Central memory CD8-positive, alpha-beta T cell (primary cell): ENCODE results near the gene IQGAP2.

Experiments used
- ATAC-seq: fragments of 150-1000 bp; cut with Tn5 transposase; replicated peaks from 2 replicates; pipeline ENCODE4 v1.10.0; 2022; ENCODE audit warnings: mild to moderate bottlenecking, moderate FRiP score, moderate number of reproducible peaks; ENCODE audit not compliant: poor library complexity, severe bottlenecking; ENCODE audit errors: extremely low read depth
- DNase-seq, 2 donors: peaks; one replicate each; pipeline ENCODE4 v3.0.0; 2021; ENCODE audit warnings: low spot score in 2 of 2
- H3K27ac Mint-ChIP-seq: one replicate; pipeline ENCODE4 v1.8.0; 2022; ENCODE audit warnings: low read depth, mild to moderate bottlenecking, moderate library complexity, mixed read lengths
- H3K27me3 Mint-ChIP-seq: one replicate; pipeline ENCODE4 v1.8.0; 2022; ENCODE audit warnings: mixed read lengths
- H3K36me3 Mint-ChIP-seq: one replicate; pipeline ENCODE4 v1.8.0; 2022; ENCODE audit warnings: mild to moderate bottlenecking, moderate library complexity, mixed read lengths; ENCODE audit not compliant: insufficient read depth
- H3K4me1 Mint-ChIP-seq: one replicate; pipeline ENCODE4 v1.8.0; 2022; ENCODE audit warnings: mixed read lengths
- H3K4me3 Mint-ChIP-seq: one replicate; pipeline ENCODE4 v1.8.0; 2022; ENCODE audit warnings: mild to moderate bottlenecking, moderate library complexity, mixed read lengths
- H3K9me3 Mint-ChIP-seq: one replicate; pipeline ENCODE4 v1.8.0; 2022; ENCODE audit warnings: mixed read lengths

IQGAP2 gene

GRCh38 chr5:76688212-76688611, 285.1 kb downstream of the IQGAP2 start:
- Mint-ChIP-seq H3K27ac (no peak overlapping the region), H3K36me3 (peaks cover 55% of the 10 kb centered on the region), H3K9me3 (no peaks in the 10 kb centered on the region), H3K4me1 (peaks cover 14% of the 10 kb centered on the region), H3K27me3 (no peaks in the 10 kb centered on the region), H3K4me3 (no peak overlapping the region)
- ATAC-seq (no peak), DNase-seq (no peak)

DNA sequence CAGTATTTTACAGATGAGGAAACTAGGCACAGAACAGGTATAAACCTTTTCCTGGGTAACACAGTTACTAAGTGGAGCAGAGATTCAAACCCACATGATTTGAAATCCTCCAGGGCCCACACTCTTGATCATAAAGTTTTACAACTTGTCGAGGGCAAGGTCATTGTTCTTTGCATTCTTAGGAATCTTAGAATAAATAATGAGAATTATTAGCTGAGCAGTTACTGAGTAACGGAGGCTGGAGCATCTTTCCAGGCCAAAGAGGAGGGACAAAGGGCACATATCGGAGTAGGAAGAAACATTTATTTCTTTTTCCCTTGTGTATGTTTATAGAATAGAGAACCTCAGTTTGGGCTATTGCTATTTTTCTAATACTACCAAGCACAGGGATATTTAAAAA, 285.8 kb downstream of the IQGAP2 start:
- Mint-ChIP-seq H3K4me1 (peaks cover 14% of the 10 kb centered on the region), H3K36me3 (peaks cover 55% of the 10 kb centered on the region), H3K27ac (no peak overlapping the region), H3K9me3 (no peaks in the 10 kb centered on the region), H3K4me3 (no peak overlapping the region), H3K27me3 (no peaks in the 10 kb centered on the region)
- DNase-seq = no peak
- ATAC-seq = no peak

- H3K4me1 Mint-ChIP-seq = peaks cover 14% of the 10 kb centered on the region
- no peaks in the 10 kb centered on the region for H3K9me3 Mint-ChIP-seq
- no peaks in the 10 kb centered on the region for H3K27me3 Mint-ChIP-seq
- no peak for ATAC-seq
- no peak overlapping the region for H3K4me3 Mint-ChIP-seq
- peaks cover 51% of the 10 kb centered on the region for H3K36me3 Mint-ChIP-seq
- no peak overlapping the region for H3K27ac Mint-ChIP-seq
- DNase-seq = no peak
These were observed 286.4 kb downstream of the IQGAP2 start for GRCh38 chr5:76689321-76690036.

DNA sequence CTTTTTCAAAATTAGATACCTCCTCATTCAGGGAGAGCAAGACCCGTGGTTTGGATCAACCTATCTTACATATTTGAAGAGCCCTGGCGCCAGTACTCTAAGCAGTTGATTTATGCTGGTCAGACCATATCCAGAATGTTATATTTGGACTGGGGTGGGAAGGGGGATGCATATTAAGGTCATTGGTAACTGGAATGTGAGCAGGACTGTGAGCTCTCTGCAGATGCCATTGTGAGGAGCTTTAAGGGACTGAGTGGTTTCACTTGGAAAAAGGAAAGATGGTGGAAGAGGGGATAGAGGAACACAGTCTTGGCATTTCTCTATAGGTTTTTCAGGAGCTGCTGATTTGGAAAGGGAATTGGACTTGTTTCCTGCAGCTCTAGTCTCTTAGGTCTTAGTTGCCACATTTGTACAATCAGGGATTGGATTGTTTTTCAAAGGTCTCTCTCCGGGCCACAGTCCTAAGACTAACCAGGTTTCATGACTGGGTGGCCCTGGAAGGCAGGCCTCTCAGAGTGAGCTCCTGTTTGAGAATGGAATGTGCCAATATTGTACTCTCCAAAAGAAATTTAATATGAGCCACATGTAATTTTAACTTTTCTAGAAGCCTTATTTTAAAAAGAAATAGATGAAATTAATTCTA, 287.1 kb downstream of the IQGAP2 start:
- Mint-ChIP-seq H3K9me3 (no peaks in the 10 kb centered on the region), H3K4me3 (no peak overlapping the region), H3K27ac (no peak overlapping the region)

GRCh38 chr5:76690704-76691466, 287.8 kb downstream of the IQGAP2 start:
- DNase-seq (no peak), ATAC-seq (no peak)
- Mint-ChIP-seq H3K27ac (no peak overlapping the region), H3K4me1 (peaks cover 14% of the 10 kb centered on the region), H3K27me3 (no peaks in the 10 kb centered on the region), H3K36me3 (peaks cover 53% of the 10 kb centered on the region), H3K9me3 (no peaks in the 10 kb centered on the region), H3K4me3 (no peak overlapping the region)

More for the DNA sequence above, 287.1 kb downstream of the IQGAP2 start:
- peaks cover 53% of the 10 kb centered on the region for H3K36me3 Mint-ChIP-seq
- ATAC-seq = no peak
- DNase-seq = no peak
- H3K4me1 Mint-ChIP-seq = peaks cover 14% of the 10 kb centered on the region
- H3K27me3 Mint-ChIP-seq = no peaks in the 10 kb centered on the region

GRCh38 chr5:76691467-76692273, 288.6 kb downstream of the IQGAP2 start:
- Mint-ChIP-seq H3K4me3 (no peak overlapping the region), H3K27ac (peak overlapping the region; percentile 49), H3K9me3 (no peaks in the 10 kb centered on the region), H3K4me1 (peaks cover 14% of the 10 kb centered on the region), H3K36me3 (peaks cover 55% of the 10 kb centered on the region), H3K27me3 (no peaks in the 10 kb centered on the region)
- DNase-seq = no peak
- ATAC-seq = no peak

GRCh38 chr5:76692274-76692540, 289.1 kb downstream of the IQGAP2 start:
- peaks cover 52% of the 10 kb centered on the region for H3K36me3 Mint-ChIP-seq
- H3K4me1 Mint-ChIP-seq = peaks cover 14% of the 10 kb centered on the region
- no peak overlapping the region for H3K4me3 Mint-ChIP-seq
- no peaks in the 10 kb centered on the region for H3K9me3 Mint-ChIP-seq
- ATAC-seq (no peak), DNase-seq (no peak)
- H3K27ac Mint-ChIP-seq = peak overlapping the region; percentile 49
- no peaks in the 10 kb centered on the region for H3K27me3 Mint-ChIP-seq

DNA sequence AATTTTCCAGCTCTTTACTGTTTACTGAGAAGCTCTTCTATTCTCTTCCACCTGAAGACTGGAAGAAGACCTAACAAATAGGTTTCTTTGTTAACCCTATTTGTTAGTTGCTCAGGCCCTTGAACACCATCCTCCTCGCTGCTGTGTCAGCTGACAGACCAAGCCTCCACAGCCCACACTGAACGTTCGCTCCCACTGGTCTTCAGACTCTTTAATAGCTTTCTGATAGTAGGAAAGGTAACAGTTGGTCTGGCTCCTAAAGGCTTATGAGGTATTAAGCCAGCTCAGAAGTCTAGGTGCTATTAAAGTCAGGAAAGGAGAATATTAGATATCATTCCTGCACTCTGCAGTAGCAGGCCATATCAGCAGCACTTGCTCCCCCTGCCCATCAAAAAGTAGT, 289.6 kb downstream of the IQGAP2 start:
- Mint-ChIP-seq H3K4me3 (no peak overlapping the region), H3K4me1 (peaks cover 14% of the 10 kb centered on the region), H3K27ac (peak overlapping the region; percentile 49), H3K36me3 (peaks cover 51% of the 10 kb centered on the region), H3K9me3 (no peaks in the 10 kb centered on the region), H3K27me3 (no peaks in the 10 kb centered on the region)
- no peak for DNase-seq
- no peak for ATAC-seq

DNA sequence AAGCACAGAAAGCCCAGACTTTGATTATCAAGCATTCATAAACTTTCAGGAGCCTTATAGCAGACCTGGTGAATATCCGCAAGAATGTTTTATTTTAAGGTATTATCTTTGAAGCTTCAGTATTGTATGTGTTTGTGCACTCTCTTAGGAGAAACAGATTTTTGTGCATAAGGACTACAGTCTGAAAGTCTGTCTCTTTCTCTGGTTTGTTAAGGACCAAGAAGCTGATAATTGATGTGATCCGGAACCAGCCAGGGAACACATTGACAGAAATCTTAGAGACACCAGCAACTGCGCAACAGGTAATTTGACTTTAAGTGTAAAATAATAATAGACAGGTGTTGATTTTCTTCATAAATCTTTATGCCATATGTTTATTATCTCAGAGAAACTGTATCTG, 290.1 kb downstream of the IQGAP2 start:
- Mint-ChIP-seq H3K4me3 (no peak overlapping the region), H3K27ac (no peak overlapping the region), H3K9me3 (no peaks in the 10 kb centered on the region), H3K36me3 (peaks cover 52% of the 10 kb centered on the region), H3K27me3 (no peaks in the 10 kb centered on the region), H3K4me1 (peaks cover 14% of the 10 kb centered on the region)
- DNase-seq (no peak), ATAC-seq (no peak)

DNA sequence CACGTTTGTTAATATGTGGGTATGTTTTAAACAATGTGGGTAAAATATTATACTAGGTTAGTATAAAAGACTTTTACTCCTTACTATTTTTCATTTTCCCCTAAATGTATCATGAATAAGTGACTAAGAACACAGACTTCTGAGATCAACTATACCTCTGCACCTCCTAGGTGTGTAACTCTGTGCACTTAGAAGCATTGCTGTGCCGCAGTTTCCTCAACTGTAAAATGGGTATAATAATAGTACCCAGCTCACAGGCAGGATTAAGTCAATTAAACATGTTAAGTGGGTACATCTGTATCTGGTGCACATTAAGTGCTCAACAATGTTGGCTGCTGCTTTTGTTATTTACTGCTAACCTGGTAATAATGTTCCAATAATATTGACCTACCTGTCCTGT, 291.2 kb downstream of the IQGAP2 start:
- no peaks in the 10 kb centered on the region for H3K9me3 Mint-ChIP-seq
- no peaks in the 10 kb centered on the region for H3K27me3 Mint-ChIP-seq
- H3K36me3 Mint-ChIP-seq = peaks cover 54% of the 10 kb centered on the region
- H3K27ac Mint-ChIP-seq = no peak overlapping the region
- no peak overlapping the region for H3K4me3 Mint-ChIP-seq
- H3K4me1 Mint-ChIP-seq = peaks cover 14% of the 10 kb centered on the region
- DNase-seq (no peak), ATAC-seq (no peak)

DNA sequence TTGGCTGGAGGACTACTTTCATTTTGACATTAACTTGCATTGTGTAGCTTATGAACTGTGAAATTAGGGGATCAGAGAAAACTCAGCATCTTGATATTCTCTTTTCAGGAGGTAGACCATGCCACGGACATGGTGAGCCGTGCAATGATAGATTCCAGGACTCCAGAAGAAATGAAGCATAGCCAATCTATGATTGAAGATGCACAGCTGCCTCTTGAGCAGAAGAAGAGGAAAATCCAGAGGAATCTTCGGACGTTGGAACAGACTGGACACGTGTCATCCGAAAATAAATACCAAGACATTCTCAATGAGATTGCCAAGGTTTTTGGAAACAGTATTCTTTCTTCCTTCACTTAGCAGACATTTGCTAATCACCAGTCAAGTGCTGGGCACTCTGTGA, 292.3 kb downstream of the IQGAP2 start:
- Mint-ChIP-seq H3K27me3 (no peaks in the 10 kb centered on the region), H3K36me3 (peaks cover 57% of the 10 kb centered on the region), H3K4me3 (no peak overlapping the region), H3K27ac (no peak overlapping the region), H3K4me1 (peaks cover 9% of the 10 kb centered on the region), H3K9me3 (no peaks in the 10 kb centered on the region)
- DNase-seq (no peak), ATAC-seq (no peak)

- ATAC-seq = no peak
- Mint-ChIP-seq H3K27ac (no peak overlapping the region), H3K9me3 (no peaks in the 10 kb centered on the region), H3K4me3 (no peak overlapping the region), H3K4me1 (peaks cover 3% of the 10 kb centered on the region), H3K27me3 (no peaks in the 10 kb centered on the region), H3K36me3 (peaks cover 62% of the 10 kb centered on the region)
- no peak for DNase-seq
These were observed 293.2 kb downstream of the IQGAP2 start for GRCh38 chr5:76696251-76696650.
